Measurements from ENCODE around the gene MTHFD2L.

- TF ChIP-seq CTCF (IDR thresholded peaks at IDR 0.05) = no peak
- TF ChIP-seq POLR2A (IDR thresholded peaks at IDR 0.05) = no peak
These were observed 61.3 kb downstream of the MTHFD2L start for GRCh38 chr4:74219240-74219639.

All from body of pancreas (tissue), 4 donors.